ENCODE measurements around the gene TRIM65. TPM values are rescaled to one million over a fixed set of nuclear protein-coding genes. Genes with fewer than 3 reads are reported as not detected.
"Not testable (repeated sequence)": the region's sequence is repeated elsewhere in the genome, so short reads cannot be mapped to it uniquely, and the experiment has no call there.

TRIM65 gene
- total and polyA plus RNA-seq, 10 of the 15 experiments (the other 5 are each of a cell fraction or from before 2014, with no cell fraction given), result 1.4 to 26.0 (median 10.8) TPM

DNA sequence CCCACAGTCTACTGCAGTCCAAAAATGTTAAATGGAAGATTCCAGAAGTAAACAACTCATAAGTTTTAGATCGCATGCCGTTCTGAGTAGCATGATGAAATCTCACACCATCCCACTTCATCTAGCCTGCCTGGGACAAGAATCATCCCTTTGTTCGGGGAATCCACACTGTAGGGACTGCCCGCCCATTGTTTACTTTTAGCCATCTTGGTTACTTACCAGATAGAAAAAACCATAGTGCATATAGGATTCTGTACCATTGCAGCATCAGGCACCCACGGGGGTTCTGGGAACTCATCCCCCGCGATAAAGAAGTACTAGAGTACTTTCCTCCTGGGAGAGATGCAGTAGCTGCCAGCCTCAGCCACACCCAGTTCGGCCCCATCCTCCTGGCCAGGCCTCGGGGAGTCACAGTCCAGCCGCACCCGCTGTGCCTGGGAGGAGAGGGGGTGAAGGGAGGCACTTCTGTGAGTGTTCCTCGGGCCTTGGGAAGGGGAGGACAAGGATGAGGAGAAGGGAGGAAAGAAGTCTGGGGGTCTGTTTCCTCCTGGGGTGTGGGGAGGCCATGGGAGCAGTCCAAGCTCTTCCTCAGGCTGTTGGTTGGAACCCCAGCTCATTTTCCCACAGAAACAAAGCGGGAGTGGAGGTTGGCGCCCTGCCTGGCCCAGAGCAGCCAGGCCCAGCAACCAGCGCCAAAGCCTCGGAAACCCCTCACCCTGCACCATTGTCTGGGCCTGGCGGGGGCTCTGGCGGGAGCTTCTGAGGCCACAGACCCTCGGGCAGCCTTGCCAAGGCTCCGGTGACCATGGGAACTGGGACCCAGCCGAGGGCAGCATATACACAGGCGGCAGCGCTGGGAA, 27.2 kb downstream of the TRIM65 start (continued):
- TF ChIP-seq CHD4 (IDR thresholded peaks at IDR 0.05) (no peak), FOS (IDR thresholded peaks at IDR 0.05; ENCODE audit: borderline replicate concordance, extremely low read depth, insufficient read length) (no peak), MYC (IDR thresholded peaks at IDR 0.05; ENCODE audit: insufficient read depth, insufficient read length, insufficient replicate concordance, low read length, severe bottlenecking) (no peak), FOXK2 (IDR thresholded peaks at IDR 0.05) (no peak), PML (IDR thresholded peaks at IDR 0.05; ENCODE audit: low read length) (no peak)

DNA sequence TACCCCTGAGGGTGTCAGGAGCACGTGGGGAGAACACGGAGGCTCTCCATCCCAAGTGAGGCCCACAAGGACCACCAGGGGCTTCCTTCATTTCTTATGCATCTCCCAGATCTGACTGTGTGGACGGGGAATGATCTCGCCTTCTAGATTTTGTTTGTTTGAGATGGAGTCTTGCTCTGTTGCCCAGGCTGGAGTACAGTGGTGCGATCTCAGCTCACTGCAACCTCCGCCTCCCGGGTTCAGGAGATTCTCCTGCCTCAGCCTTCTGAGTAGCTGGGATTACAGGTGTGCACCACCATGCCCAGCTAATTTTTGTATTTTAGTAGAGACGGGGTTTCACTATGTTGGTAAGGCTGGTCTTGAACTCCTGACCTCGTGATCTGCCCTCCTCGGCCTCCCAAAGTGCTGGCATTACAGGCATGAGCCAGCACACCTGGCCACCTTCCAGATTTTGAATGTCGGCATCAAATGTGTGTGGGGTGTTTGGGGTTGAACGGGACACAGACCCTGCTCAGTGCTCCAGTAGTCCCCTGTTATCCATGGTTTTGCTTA, 27.9 kb downstream of the TRIM65 start:
- H2AFZ ChIP-seq (ENCODE audit: control insufficient read depth, low read depth, low read length); BruUV-seq (replicated peaks); H3K27me3 ChIP-seq (replicated peaks in 1 of 2; ENCODE audit: control insufficient read depth in 2 of 2, insufficient read depth in 2 of 2, low read length in 1 of 2); H3K9me3 ChIP-seq (replicated peaks; ENCODE audit: control insufficient read depth, insufficient read depth, low read length); RAD21 ChIA-PET (ENCODE audit: unreplicated experiment); H3K9ac ChIP-seq (ENCODE audit: control insufficient read depth, insufficient read depth, low read length); H3K27ac ChIP-seq (ENCODE audit: control insufficient read depth, insufficient read depth); H3K79me2 ChIP-seq (ENCODE audit: control insufficient read depth, insufficient read depth, low read length); intact Hi-C loops (cut with micrococcal nuclease; ENCODE audit: unreplicated experiment); SMC1A ChIA-PET (ENCODE audit: uncharacterized antibody, unreplicated experiment); ATAC-seq; H3K4me2 ChIP-seq (ENCODE audit: control insufficient read depth, insufficient read depth); H3K36me3 ChIP-seq (ENCODE audit: control insufficient read depth in 2 of 2, insufficient read depth in 2 of 2, low read length in 1 of 2); FAIRE-seq; H3K4me3 ChIP-seq; DNase-seq (ENCODE audit: low read depth, low spot score); in situ Hi-C loops (cut with MboI); H4K20me1 ChIP-seq (ENCODE audit: control insufficient read depth, insufficient read depth): not testable (repeated sequence)
- 75% methylated on average over 12 of the region's 12 CpGs for WGBS (ENCODE audit: insufficient coverage, insufficient replicate concordance, low lambda C conversion rate, missing lambda C conversion rate)
- POLR2A ChIA-PET, result interaction anchor here (1.8 kb wide), 1 partner anchor 10 kb away, joined by 3 read pairs; no protein-coding TSS in a partner anchor
- peaks cover 16% of the 10 kb centered on the region for H3K4me1 ChIP-seq (ENCODE audit: control insufficient read depth, insufficient read depth, low read length)
- CTCF ChIA-PET, result interaction anchor here (1.3 kb wide), 1 partner anchor 10 kb away, joined by 5 read pairs; no protein-coding TSS in a partner anchor

DNA sequence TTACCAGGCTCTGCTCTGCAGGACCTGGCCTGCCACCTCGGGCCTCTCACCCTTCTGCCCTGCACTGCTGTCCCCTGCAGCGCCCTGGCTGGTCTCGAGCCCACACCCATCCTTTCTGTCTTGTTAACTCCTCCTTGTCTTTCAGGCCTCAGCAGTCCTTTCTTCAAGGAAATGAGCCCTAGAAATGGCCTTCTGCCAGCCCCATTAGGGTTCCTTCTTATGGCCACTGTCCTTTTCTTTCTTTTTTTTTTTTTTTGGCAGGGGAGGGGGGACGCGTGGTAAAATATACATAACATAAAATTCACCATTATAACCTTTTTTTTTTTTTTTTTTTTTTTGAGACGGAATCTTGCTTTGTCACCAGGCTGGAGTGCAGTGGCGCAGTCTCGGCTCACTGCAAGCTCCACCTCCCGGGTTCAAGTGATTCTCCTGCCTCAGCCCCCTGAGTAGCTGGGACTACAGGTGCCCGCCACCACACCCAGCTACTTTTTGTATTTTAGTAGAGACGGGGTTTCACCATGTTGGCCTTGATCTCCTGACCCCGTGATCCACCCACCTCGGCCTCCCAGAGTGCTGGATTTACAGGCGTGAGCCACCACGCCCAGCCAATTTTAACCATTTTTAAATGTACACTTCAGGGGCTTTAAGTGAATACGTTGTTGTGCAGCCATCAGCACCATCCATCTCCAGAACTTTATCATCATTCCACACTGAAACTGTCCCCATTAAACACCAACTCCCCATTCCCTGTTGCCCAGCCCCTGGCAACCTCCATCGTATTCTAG, 31.2 kb downstream of the TRIM65 start:
- H3K4me1 ChIP-seq (ENCODE audit: control insufficient read depth, insufficient read depth, low read length), result peaks cover 16% of the 10 kb centered on the region
- H3K36me3 ChIP-seq (ENCODE audit: control insufficient read depth in 2 of 2, insufficient read depth in 2 of 2, low read length in 1 of 2); BruUV-seq (replicated peaks); FAIRE-seq; H4K20me1 ChIP-seq (ENCODE audit: control insufficient read depth, insufficient read depth); H3K27ac ChIP-seq (ENCODE audit: control insufficient read depth, insufficient read depth); in situ Hi-C loops (cut with MboI); H2AFZ ChIP-seq (ENCODE audit: control insufficient read depth, low read depth, low read length); H3K79me2 ChIP-seq (ENCODE audit: control insufficient read depth, insufficient read depth, low read length); H3K4me3 ChIP-seq; H3K9me3 ChIP-seq (replicated peaks; ENCODE audit: control insufficient read depth, insufficient read depth, low read length); ATAC-seq; H3K9ac ChIP-seq (ENCODE audit: control insufficient read depth, insufficient read depth, low read length); DNase-seq (ENCODE audit: low read depth, low spot score); H3K27me3 ChIP-seq (replicated peaks in 1 of 2; ENCODE audit: control insufficient read depth in 2 of 2, insufficient read depth in 2 of 2, low read length in 1 of 2); intact Hi-C loops (cut with micrococcal nuclease; ENCODE audit: unreplicated experiment): not testable (repeated sequence)
- ChIA-PET CTCF (interaction anchor here (1.0 to 2.1 kb wide), 5 partner anchors 9 to 112 kb away, joined by 3 to 8 read pairs (median 4); no protein-coding TSS in a partner anchor), POLR2A (interaction anchor here (0.6 to 1.7 kb wide), 6 partner anchors 10 to 401 kb away, joined by 3 to 16 read pairs (median 4); partner anchors contain the start of genes TRIM47 and WBP2), RAD21 (ENCODE audit: unreplicated experiment) (interaction anchor here (0.7 to 1.3 kb wide), 4 partner anchors 10 to 31 kb away, joined by 3 to 5 read pairs (median 3); partner anchors contain the start of gene TRIM65), SMC1A (ENCODE audit: uncharacterized antibody, unreplicated experiment) (interaction anchor here (0.7 to 1.4 kb wide), 6 partner anchors 9 to 139 kb away, joined by 3 to 6 read pairs (median 3); partner anchors contain the start of gene WBP2)
- 84% methylated on average over 12 of the region's 17 CpGs for WGBS (ENCODE audit: insufficient coverage, insufficient replicate concordance, low lambda C conversion rate, missing lambda C conversion rate)
- peak overlapping the region; percentile 51 for H3K4me2 ChIP-seq (ENCODE audit: control insufficient read depth, insufficient read depth)

All from GM12878 (cell line).